ENCODE data around the gene RPS15. TPM values are rescaled to one million over a fixed set of nuclear protein-coding genes. Genes with fewer than 3 reads are reported as not detected.

RPS15 gene
- total and polyA plus RNA-seq, 9 of the 15 experiments (the other 6 are each of a cell fraction or from before 2014, with no cell fraction given), result 605 to 2,791 (median 957) TPM

GRCh38 chr19:1445932-1446712 is 7.9 kb downstream of the RPS15 start (continued):
- TF ChIP-seq, protein P1, sequence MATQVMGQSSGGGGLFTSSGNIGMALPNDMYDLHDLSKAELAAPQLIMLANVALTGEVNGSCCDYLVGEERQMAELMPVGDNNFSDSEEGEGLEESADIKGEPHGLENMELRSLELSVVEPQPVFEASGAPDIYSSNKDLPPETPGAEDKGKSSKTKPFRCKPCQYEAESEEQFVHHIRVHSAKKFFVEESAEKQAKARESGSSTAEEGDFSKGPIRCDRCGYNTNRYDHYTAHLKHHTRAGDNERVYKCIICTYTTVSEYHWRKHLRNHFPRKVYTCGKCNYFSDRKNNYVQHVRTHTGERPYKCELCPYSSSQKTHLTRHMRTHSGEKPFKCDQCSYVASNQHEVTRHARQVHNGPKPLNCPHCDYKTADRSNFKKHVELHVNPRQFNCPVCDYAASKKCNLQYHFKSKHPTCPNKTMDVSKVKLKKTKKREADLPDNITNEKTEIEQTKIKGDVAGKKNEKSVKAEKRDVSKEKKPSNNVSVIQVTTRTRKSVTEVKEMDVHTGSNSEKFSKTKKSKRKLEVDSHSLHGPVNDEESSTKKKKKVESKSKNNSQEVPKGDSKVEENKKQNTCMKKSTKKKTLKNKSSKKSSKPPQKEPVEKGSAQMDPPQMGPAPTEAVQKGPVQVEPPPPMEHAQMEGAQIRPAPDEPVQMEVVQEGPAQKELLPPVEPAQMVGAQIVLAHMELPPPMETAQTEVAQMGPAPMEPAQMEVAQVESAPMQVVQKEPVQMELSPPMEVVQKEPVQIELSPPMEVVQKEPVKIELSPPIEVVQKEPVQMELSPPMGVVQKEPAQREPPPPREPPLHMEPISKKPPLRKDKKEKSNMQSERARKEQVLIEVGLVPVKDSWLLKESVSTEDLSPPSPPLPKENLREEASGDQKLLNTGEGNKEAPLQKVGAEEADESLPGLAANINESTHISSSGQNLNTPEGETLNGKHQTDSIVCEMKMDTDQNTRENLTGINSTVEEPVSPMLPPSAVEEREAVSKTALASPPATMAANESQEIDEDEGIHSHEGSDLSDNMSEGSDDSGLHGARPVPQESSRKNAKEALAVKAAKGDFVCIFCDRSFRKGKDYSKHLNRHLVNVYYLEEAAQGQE (IDR thresholded peaks at IDR 0.05; ENCODE audit: borderline replicate concordance), result peak; percentile 11; the same call in 1 of the 2 replicates
- TF ChIP-seq, protein P1 (CRISPR knock-in tag; IDR thresholded peaks at IDR 0.05; ENCODE audit: low read depth), result no peak
- TF ChIP-seq POLR2G (IDR thresholded peaks at IDR 0.05; ENCODE audit: low read depth, low read length), result 0 out of 2 replicates have a peak, but pooled peaks have one; percentile 20
- peak; percentile 18 for TF ChIP-seq MEIS2 (IDR thresholded peaks at IDR 0.05; ENCODE audit: partially characterized antibody)
- no peak for TF ChIP-seq ZNF77 (CRISPR knock-in tag; IDR thresholded peaks at IDR 0.05)
- TF ChIP-seq PCBP1 (IDR thresholded peaks at IDR 0.05; ENCODE audit: low read depth, low read length, poor library complexity, severe bottlenecking), result peak; percentile 22
- no peak for TF ChIP-seq UBTF (IDR thresholded peaks at IDR 0.05; ENCODE audit: borderline replicate concordance in 1 of 2, low read depth in 2 of 2, low read length in 2 of 2)
- TF ChIP-seq ZBTB7A (IDR thresholded peaks at IDR 0.05; ENCODE audit: borderline replicate concordance, control insufficient read depth, low read depth, low read length), result peak; percentile 64
- no peak for TF ChIP-seq MED1 (CRISPR knock-in tag; IDR thresholded peaks at IDR 0.05; ENCODE audit: borderline replicate concordance)
- no peak for TF ChIP-seq NFIX (CRISPR knock-in tag; IDR thresholded peaks at IDR 0.05; ENCODE audit: low read depth)
- no peak for TF ChIP-seq ZNF507 (tag; conservative IDR thresholded peaks at IDR 0.05)

All from K562 (cell line).